Endothelial cell of umbilical vein (primary cell): ENCODE measurements around the gene GAK. TPM values are rescaled to one million over a fixed set of nuclear protein-coding genes. Genes with fewer than 3 reads are reported as not detected.

ENCODE experiments used
- BruUV-seq: library from RNA; stranded (reverse); fragments of 400-500 nt; replicated peaks from 2 replicates; lab custom pipeline; 2021; lab: Mats Ljungman, UMichigan
- CTCF ChIA-PET: fragments of 300-600, 350-600 bp; sonication (Branson Sonifier 250); formaldehyde crosslinking; loops from one replicate; lab custom pipeline; 2021; ENCODE audit warnings: antibody characterized with exemption, inconsistent platforms; lab: Charles Lee
- POLR2A ChIA-PET: fragments of 300-600, 350-600 bp; sonication (Branson Sonifier 250); formaldehyde crosslinking; loops from one replicate; lab custom pipeline; 2021; ENCODE audit warnings: antibody characterized with exemption, inconsistent platforms; lab: Charles Lee
- DNase-seq: peaks from one replicate; pipeline ENCODE4 v3.0.0-alpha.2; 2011; ENCODE audit warnings: low read depth, low spot score
- FAIRE-seq: peaks from 2 replicates; lab custom pipeline; 2011; peaks lifted over from hg19 to GRCh38; lab: Jason Lieb, UNC
- H2AFZ ChIP-seq: 2 replicates; pipeline ENCODE4 v1.6.0; 2012; ENCODE audit warnings: low read depth, low read length, control low read depth, inconsistent platforms
- H3K27ac ChIP-seq: 2 replicates; pipeline ENCODE4 v1.5.1; 2011; ENCODE audit warnings: low read depth, mild to moderate bottlenecking, control low read depth, low read length, moderate library complexity; ENCODE audit not compliant: insufficient read depth
- H3K27me3 ChIP-seq, 2 experiments: 2 replicates each; pipeline versions ENCODE4 v1.6.0 to v1.6.1; 2011; ENCODE audit warnings: low read length in 2 of 2, mixed read lengths in 1 of 2; ENCODE audit not compliant: control insufficient read depth in 2 of 2, insufficient read depth in 2 of 2
- H3K36me3 ChIP-seq, 2 experiments: 2 replicates in 1 of 2; 3 replicates in 1 of 2; pipeline ENCODE4 v1.5.1; 2011; ENCODE audit warnings: low read length in 2 of 2, mild to moderate bottlenecking in 1 of 2, moderate library complexity in 1 of 2; ENCODE audit not compliant: control insufficient read depth in 2 of 2, insufficient read depth in 2 of 2; ENCODE audit errors: extremely low read depth in 1 of 2
- H3K4me1 ChIP-seq: 3 replicates; pipeline ENCODE4 v1.5.1; 2011; ENCODE audit warnings: mild to moderate bottlenecking, low read length; ENCODE audit not compliant: control insufficient read depth, insufficient read depth; ENCODE audit errors: extremely low read depth
- H3K4me2 ChIP-seq: 2 replicates; pipeline ENCODE4 v1.6.1; 2011; ENCODE audit warnings: low read length, control low read depth, mixed read lengths; ENCODE audit not compliant: insufficient read depth
- H3K4me3 ChIP-seq, 3 experiments: fragments of 200-600 bp in 1 of 3; sonication (generic), shearing (Covaris generic) in 1 of 3; replicated peaks in 1 of 3; 2 replicates each; pipeline ENCODE4 v1.5.1; 2011 to 2016; ENCODE audit warnings: control low read depth in 3 of 3, low read length in 3 of 3, mild to moderate bottlenecking in 2 of 3, inconsistent platforms in 1 of 3, low read depth in 1 of 3, moderate library complexity in 1 of 3; ENCODE audit not compliant: insufficient read depth in 1 of 3
- H3K79me2 ChIP-seq: 2 replicates; pipeline ENCODE4 v1.6.0; 2012; ENCODE audit warnings: low read length, inconsistent platforms; ENCODE audit not compliant: control insufficient read depth, insufficient read depth
- H3K9ac ChIP-seq: replicated peaks from 2 replicates; pipeline ENCODE3; 2011; ENCODE audit warnings: low read length, control low read depth; ENCODE audit not compliant: insufficient read depth; ENCODE audit errors: extremely low read depth
- H3K9me1 ChIP-seq: replicated peaks from 3 replicates; pipeline ENCODE4 v1.6.0; 2011; ENCODE audit warnings: mild to moderate bottlenecking, low read length; ENCODE audit not compliant: control insufficient read depth, insufficient read depth; ENCODE audit errors: extremely low read depth
- H3K9me3 ChIP-seq: replicated peaks from 2 replicates; pipeline ENCODE4 v1.5.1; 2012; ENCODE audit warnings: low read length, inconsistent platforms; ENCODE audit not compliant: control insufficient read depth, insufficient read depth
- H4K20me1 ChIP-seq: replicated peaks from 2 replicates; pipeline ENCODE3; 2011; ENCODE audit warnings: mild to moderate bottlenecking, low read length; ENCODE audit not compliant: control insufficient read depth, insufficient read depth; ENCODE audit errors: extremely low read depth
- EZH2 ChIP-seq: IDR thresholded peaks from 2 replicates; pipeline ENCODE4 v1.6.1; 2012; ENCODE audit warnings: borderline replicate concordance, low read depth, mild to moderate bottlenecking, moderate library complexity, low read length, inconsistent platforms; ENCODE audit not compliant: severe bottlenecking
- FOS ChIP-seq: IDR thresholded peaks from 2 replicates; pipeline ENCODE4 v1.6.1; 2011; ENCODE audit warnings: mild to moderate bottlenecking, low read length, moderate library complexity, borderline replicate concordance; ENCODE audit not compliant: insufficient read depth
- GATA2 ChIP-seq: IDR thresholded peaks from 2 replicates; pipeline ENCODE4 v1.7.0; 2011; ENCODE audit warnings: low read depth, mild to moderate bottlenecking, moderate library complexity, mixed read lengths, low read length; ENCODE audit not compliant: insufficient read length, insufficient read depth
- JUN ChIP-seq: IDR thresholded peaks from 2 replicates; pipeline ENCODE4 v1.6.1; 2011; ENCODE audit warnings: borderline replicate concordance, low read depth; ENCODE audit not compliant: insufficient read length, insufficient read depth
- MYC ChIP-seq: IDR thresholded peaks from one replicate; pipeline ENCODE4 v1.6.1; 2011; ENCODE audit warnings: mild to moderate bottlenecking, low read depth, low read length
- POLR2A ChIP-seq: IDR thresholded peaks from 2 replicates; pipeline ENCODE4 v1.6.1; 2012; ENCODE audit warnings: low read depth, mild to moderate bottlenecking, control low read depth, low read length
- POLR2AphosphoS5 ChIP-seq: IDR thresholded peaks from 2 replicates; pipeline ENCODE4 v1.6.1; 2012; ENCODE audit warnings: low read depth, mild to moderate bottlenecking, control low read depth, low read length, moderate library complexity; ENCODE audit not compliant: insufficient read depth
- dilution Hi-C: fragments of 300-500 bp; cut with MboI; formaldehyde crosslinking; loops from one replicate; pipeline ENCODE4 v1.15.0; 2019; ENCODE audit warnings: low sequenced_read_pairs; ENCODE audit not compliant: extremely low pct_ligation_motif_present
- intact Hi-C: fragments of 100-400 bp; cut with micrococcal nuclease; formaldehyde crosslinking; loops from one replicate; pipeline ENCODE4 v1.10.0; 2022
- polyA plus RNA-seq, 4 experiments: library from polyadenylated mRNA; depleted of rRNA in 3 of 4; stranded (reverse) in 3 of 4; unstranded in 1 of 4; fragments of >200 nt; gene quantifications; 2 replicates each; pipeline versions ENCODE4 v1.2.1 to v1.2.3, GENCODE V29; 2011 to 2012; ENCODE audit warnings: missing spikeins in 1 of 4
- total RNA-seq: library from RNA; stranded (reverse); gene quantifications from 2 replicates; pipeline ENCODE4 v1.2.3, GENCODE V29; 2021
- TF ChIP-seq, protein P1 (sequence below), 2 donors: IDR thresholded peaks; 1 replicate in 1 of 2; 2 replicates in 1 of 2; pipeline ENCODE4 v1.5.1; 2011; ENCODE audit warnings: low read length in 2 of 2, mild to moderate bottlenecking in 2 of 2, moderate library complexity in 2 of 2, control low read depth in 1 of 2, inconsistent platforms in 1 of 2, low read depth in 1 of 2; ENCODE audit not compliant: insufficient read depth in 1 of 2; ENCODE audit errors: extremely low read depth in 1 of 2
- TF ChIP-seq, protein P2 (sequence below): IDR thresholded peaks from 2 replicates; pipeline ENCODE4 v1.6.1; 2011; ENCODE audit not compliant: insufficient read depth, insufficient read length

Gene GAK
- total and polyA plus RNA-seq, 2 donors (not counting 3 experiments of a cell fraction or from before 2014, with no cell fraction given), result 49.6 to 109 TPM

DNA sequence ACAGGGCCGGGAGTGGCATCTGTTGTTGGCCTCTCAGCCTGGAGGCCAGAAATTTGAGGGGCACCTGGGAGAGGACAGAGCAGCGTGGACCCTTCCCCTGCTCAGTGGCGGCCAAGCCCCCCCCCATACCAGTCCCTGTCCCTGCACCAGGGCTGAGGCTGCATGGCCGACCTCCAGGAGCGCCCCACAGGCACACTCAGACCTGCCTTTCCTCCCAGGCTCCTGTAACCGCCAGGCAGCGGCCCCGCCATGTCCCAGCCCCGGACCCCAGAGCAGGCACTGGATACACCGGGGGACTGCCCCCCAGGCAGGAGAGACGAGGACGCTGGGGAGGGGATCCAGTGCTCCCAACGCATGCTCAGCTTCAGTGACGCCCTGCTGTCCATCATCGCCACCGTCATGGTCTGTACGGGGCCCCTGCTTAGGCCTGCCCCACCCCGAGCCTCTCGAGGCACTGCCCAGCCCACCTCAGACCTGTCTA lies 15.4 kb upstream of the GAK start:
- no peaks in the 10 kb centered on the region for H3K9me3 ChIP-seq
- no peaks in the 10 kb centered on the region for H3K36me3 ChIP-seq
- ChIA-PET CTCF (no interaction called here), POLR2A (no interaction called here)
- TF ChIP-seq JUN (no peak), POLR2AphosphoS5 (no peak), POLR2A (no peak), FOS (no peak), MYC (no peak), EZH2 (no peak), GATA2 (no peak)
- TF ChIP-seq, protein P1, sequence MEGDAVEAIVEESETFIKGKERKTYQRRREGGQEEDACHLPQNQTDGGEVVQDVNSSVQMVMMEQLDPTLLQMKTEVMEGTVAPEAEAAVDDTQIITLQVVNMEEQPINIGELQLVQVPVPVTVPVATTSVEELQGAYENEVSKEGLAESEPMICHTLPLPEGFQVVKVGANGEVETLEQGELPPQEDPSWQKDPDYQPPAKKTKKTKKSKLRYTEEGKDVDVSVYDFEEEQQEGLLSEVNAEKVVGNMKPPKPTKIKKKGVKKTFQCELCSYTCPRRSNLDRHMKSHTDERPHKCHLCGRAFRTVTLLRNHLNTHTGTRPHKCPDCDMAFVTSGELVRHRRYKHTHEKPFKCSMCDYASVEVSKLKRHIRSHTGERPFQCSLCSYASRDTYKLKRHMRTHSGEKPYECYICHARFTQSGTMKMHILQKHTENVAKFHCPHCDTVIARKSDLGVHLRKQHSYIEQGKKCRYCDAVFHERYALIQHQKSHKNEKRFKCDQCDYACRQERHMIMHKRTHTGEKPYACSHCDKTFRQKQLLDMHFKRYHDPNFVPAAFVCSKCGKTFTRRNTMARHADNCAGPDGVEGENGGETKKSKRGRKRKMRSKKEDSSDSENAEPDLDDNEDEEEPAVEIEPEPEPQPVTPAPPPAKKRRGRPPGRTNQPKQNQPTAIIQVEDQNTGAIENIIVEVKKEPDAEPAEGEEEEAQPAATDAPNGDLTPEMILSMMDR (IDR thresholded peaks at IDR 0.05; ENCODE audit: extremely low read depth in 1 of 2, insufficient read depth in 1 of 2, low read depth in 1 of 2, low read length in 2 of 2), result no peak
- TF ChIP-seq, protein P2, sequence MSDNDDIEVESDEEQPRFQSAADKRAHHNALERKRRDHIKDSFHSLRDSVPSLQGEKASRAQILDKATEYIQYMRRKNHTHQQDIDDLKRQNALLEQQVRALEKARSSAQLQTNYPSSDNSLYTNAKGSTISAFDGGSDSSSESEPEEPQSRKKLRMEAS, result no peak
- no peaks in the 10 kb centered on the region for H4K20me1 ChIP-seq
- no peak overlapping the region for H3K27ac ChIP-seq
- no peak overlapping the region for H3K4me2 ChIP-seq
- H3K4me3 ChIP-seq, result no peak overlapping the region
- no peak for DNase-seq
- no TSS peak for BruUV-seq
- H3K4me1 ChIP-seq, result no peaks in the 10 kb centered on the region
- H3K27me3 ChIP-seq, result no peaks in the 10 kb centered on the region
- H3K9ac ChIP-seq, result no peak overlapping the region
- dilution Hi-C loops, result no loop called here
- H3K9me1 ChIP-seq, result no peaks in the 10 kb centered on the region
- H2AFZ ChIP-seq, result no peak overlapping the region
- intact Hi-C loops, result no loop called here
- FAIRE-seq, result no peak
- no peaks in the 10 kb centered on the region for H3K79me2 ChIP-seq
